ENCODE results near the gene HDLBP.

HDLBP gene

GRCh38 chr2:241207151-241207550 is 108.3 kb downstream of the HDLBP start:
- DNase-seq = no peak

GRCh38 chr2:241205086-241205485 is 110.4 kb downstream of the HDLBP start:
- no peak for DNase-seq

- DNase-seq = peak; percentile 15
These were observed 111.0 kb downstream of the HDLBP start for GRCh38 chr2:241204490-241204889.

GRCh38 chr2:241204010-241204384 is 111.5 kb downstream of the HDLBP start:
- DNase-seq = peak; percentile 14

GRCh38 chr2:241203218-241204009 is 112.1 kb downstream of the HDLBP start:
- peak; percentile 17 for DNase-seq

- DNase-seq = no peak
These were observed 112.8 kb downstream of the HDLBP start for GRCh38 chr2:241202681-241203080.

GRCh38 chr2:241202268-241202585 is 113.2 kb downstream of the HDLBP start:
- no peak for DNase-seq

GRCh38 chr2:241201445-241202267 is 113.8 kb downstream of the HDLBP start:
- no peak for DNase-seq

- DNase-seq = no peak
These were observed 114.6 kb downstream of the HDLBP start for GRCh38 chr2:241200822-241201395.

GRCh38 chr2:241199897-241200821 is 115.3 kb downstream of the HDLBP start:
- no peak for DNase-seq

GRCh38 chr2:241199286-241199685 is 116.2 kb downstream of the HDLBP start:
- DNase-seq = no peak

- no peak for DNase-seq
These were observed 116.8 kb downstream of the HDLBP start for GRCh38 chr2:241198381-241199279.

- DNase-seq = peak; percentile 5
These were observed 117.5 kb downstream of the HDLBP start for GRCh38 chr2:241197947-241198346.

GRCh38 chr2:241197246-241197645 is 118.2 kb downstream of the HDLBP start:
- DNase-seq = peak; percentile 13

GRCh38 chr2:241195506-241196130 is 119.9 kb downstream of the HDLBP start:
- peak; percentile 8 for DNase-seq

- DNase-seq = peak; percentile 8
These were observed 120.7 kb downstream of the HDLBP start for GRCh38 chr2:241194811-241195210.

- DNase-seq = peak; percentile 3
These were observed 122.2 kb downstream of the HDLBP start for GRCh38 chr2:241193271-241193670.

- peak; percentile 11 for DNase-seq
These were observed 124.4 kb downstream of the HDLBP start for GRCh38 chr2:241191081-241191480.

- DNase-seq = peak; percentile 12
These were observed 125.0 kb downstream of the HDLBP start for GRCh38 chr2:241190291-241190981.

GRCh38 chr2:241189856-241190201 is 125.6 kb downstream of the HDLBP start:
- peak; percentile 8 for DNase-seq

Measured in femur (tissue), 1 donor.